ENCODE results near the gene DNMT3A.

- TF ChIP-seq CTCF (IDR thresholded peaks at IDR 0.05): no peak
- TF ChIP-seq POLR2A (IDR thresholded peaks at IDR 0.05): no peak
These were observed 31.1 kb downstream of the DNMT3A start for GRCh38 chr2:25310709-25310964.
